KMS-11 (cell line): Measurements from ENCODE around the gene SLC19A1.

Experiments used
- H2AFZ ChIP-seq: fragments of 200-600 bp; sonication (generic); 2 replicates; pipeline ENCODE4 v1.6.1; 2016; ENCODE audit warnings: antibody characterized with exemption, mixed run types, low read depth
- H3K27ac ChIP-seq: fragments of 200-600 bp; sonication (generic); 2 replicates; pipeline ENCODE4 v1.6.1; 2016; ENCODE audit warnings: mild to moderate bottlenecking, mixed run types
- H3K27me3 ChIP-seq: fragments of 200-600 bp; sonication (generic); 2 replicates; pipeline ENCODE4 v1.6.1; 2017; ENCODE audit warnings: mild to moderate bottlenecking, low read depth, mixed run types, moderate library complexity; ENCODE audit not compliant: insufficient read depth
- H3K36me3 ChIP-seq: fragments of 200-600 bp; sonication (generic); 2 replicates; pipeline ENCODE4 v1.6.1; 2017; ENCODE audit warnings: mild to moderate bottlenecking, mixed run types; ENCODE audit not compliant: insufficient read depth
- H3K4me1 ChIP-seq: fragments of 200-600 bp; sonication (generic); 2 replicates; pipeline ENCODE4 v1.6.1; 2016; ENCODE audit warnings: mild to moderate bottlenecking, low read depth, mixed run types; ENCODE audit not compliant: poor library complexity, severe bottlenecking
- H3K4me2 ChIP-seq: fragments of 200-600 bp; sonication (generic); 2 replicates; pipeline ENCODE4 v1.7.0; 2016; ENCODE audit warnings: mild to moderate bottlenecking, mixed run types
- H3K4me3 ChIP-seq: fragments of 200-600 bp; sonication (generic); IDR thresholded peaks from 2 replicates; pipeline ENCODE4 v1.6.1; 2017; ENCODE audit warnings: low read depth, low read length, mixed read lengths; ENCODE audit not compliant: insufficient read depth
- H3K79me2 ChIP-seq: fragments of 200-600 bp; sonication (generic); 2 replicates; pipeline ENCODE4 v1.6.1; 2016; ENCODE audit warnings: low read depth, mixed run types; ENCODE audit not compliant: insufficient read depth
- H3K9ac ChIP-seq: fragments of 200-600 bp; sonication (generic); 2 replicates; pipeline ENCODE4 v1.6.1; 2016; ENCODE audit warnings: mild to moderate bottlenecking, mixed run types
- H4K20me1 ChIP-seq: fragments of 200-600 bp; sonication (generic); 2 replicates; pipeline ENCODE4 v1.6.1; 2016; ENCODE audit warnings: mild to moderate bottlenecking, mixed run types; ENCODE audit not compliant: insufficient read depth
- TF ChIP-seq, protein P1 (sequence below): fragments of 200-600 bp; sonication (generic); conservative IDR thresholded peaks from 2 replicates; pipeline ENCODE4 v1.6.1; 2017; ENCODE audit warnings: low read depth, mild to moderate bottlenecking, antibody characterized with exemption, low read length, moderate library complexity, mixed read lengths

Gene SLC19A1

DNA sequence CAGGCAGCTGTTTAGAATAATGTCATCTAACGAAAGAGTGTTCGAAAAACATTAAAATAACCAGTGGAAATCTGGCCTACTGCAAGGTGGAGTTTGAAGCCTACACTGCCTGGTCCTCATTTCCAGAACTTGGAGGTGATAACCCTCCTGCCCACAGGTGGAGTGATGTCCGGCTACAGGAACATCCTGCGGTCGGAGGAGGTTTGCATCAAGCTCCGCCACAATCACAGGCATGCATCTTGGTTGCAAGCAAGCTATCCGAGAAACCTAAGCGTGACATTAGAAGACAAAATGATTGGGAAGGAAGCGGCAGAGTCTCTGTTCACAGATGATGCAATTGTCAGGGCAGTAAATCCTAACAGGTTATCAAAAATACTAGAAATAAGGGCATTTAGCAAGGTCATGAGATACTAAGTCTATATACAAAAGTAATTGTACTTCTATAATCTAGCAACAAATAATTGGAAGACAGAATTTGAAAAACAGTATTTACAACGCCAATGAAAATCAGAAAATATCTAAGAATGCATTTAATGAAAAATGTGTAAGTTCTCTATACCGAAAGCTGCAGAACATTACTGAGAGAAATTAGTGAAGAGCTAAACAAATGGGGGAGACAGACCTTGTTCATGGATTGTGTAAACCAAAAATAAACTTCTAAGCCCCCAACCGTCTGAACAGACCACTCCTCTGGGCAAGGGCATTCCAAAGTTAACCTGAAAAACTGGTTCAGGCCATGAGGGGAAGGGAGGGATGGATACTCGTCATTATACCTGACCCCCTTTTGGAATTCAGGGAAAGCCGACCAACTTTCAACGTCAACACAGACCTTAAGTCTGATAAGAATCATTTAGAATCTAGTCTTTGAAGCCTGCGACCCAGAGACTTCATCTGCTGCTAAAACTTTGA lies 4.7 kb upstream of the SLC19A1 start:
- Histone ChIP-seq H3K4me2 (no peak overlapping the region), H4K20me1 (no peaks in the 10 kb centered on the region), H3K4me1 (peaks cover 6% of the 10 kb centered on the region), H3K27ac (no peak overlapping the region), H3K4me3 (no peak overlapping the region), H3K9ac (no peak overlapping the region), H3K27me3 (peaks cover 35% of the 10 kb centered on the region; the same call in 1 of the 2 replicates), H2AFZ (no peak overlapping the region), H3K36me3 (no peaks in the 10 kb centered on the region), H3K79me2 (no peaks in the 10 kb centered on the region)
- TF ChIP-seq, protein P1, sequence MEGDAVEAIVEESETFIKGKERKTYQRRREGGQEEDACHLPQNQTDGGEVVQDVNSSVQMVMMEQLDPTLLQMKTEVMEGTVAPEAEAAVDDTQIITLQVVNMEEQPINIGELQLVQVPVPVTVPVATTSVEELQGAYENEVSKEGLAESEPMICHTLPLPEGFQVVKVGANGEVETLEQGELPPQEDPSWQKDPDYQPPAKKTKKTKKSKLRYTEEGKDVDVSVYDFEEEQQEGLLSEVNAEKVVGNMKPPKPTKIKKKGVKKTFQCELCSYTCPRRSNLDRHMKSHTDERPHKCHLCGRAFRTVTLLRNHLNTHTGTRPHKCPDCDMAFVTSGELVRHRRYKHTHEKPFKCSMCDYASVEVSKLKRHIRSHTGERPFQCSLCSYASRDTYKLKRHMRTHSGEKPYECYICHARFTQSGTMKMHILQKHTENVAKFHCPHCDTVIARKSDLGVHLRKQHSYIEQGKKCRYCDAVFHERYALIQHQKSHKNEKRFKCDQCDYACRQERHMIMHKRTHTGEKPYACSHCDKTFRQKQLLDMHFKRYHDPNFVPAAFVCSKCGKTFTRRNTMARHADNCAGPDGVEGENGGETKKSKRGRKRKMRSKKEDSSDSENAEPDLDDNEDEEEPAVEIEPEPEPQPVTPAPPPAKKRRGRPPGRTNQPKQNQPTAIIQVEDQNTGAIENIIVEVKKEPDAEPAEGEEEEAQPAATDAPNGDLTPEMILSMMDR, result no peak

DNA sequence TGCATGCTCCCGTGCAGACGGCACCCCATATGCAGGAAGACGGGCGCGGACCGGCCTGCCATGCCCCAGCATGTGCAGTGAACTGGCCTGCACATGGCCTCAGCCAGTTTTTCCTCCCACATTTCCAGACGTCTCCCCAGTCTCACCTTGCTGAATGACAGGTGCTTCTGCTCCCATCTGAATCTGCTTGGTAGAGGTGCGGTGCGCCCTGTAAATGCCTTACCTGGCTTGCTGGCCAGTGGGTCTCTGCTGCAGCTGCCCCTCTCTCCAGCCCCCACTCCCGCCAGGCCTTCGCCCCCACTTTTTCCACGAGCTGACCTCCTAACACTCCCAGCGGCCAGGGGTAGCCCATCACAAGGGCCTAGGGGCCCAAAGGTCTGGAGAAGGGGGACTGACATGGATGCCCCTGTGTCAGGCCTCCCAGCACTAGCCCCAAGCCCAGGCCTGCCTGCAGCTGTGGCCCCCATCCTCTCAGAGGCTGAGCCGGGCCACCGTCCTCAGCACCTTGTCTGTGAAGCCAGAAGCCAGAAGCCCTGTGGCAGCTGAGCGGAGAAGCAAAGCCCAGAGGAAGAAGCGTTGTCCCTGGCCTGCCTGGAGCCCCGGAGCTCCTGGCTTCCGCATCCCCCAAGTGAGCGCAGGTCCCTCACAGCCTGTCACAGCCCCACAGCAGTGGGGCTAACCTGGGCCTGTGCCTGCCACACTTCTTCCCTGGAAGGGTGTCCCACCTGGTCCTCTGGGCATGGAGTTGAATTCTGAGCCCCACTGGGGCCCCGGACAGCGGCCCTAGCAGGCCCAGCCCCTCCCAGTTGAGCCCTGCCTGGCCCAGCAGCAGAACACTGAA lies 3.7 kb upstream of the SLC19A1 start:
- peaks cover 6% of the 10 kb centered on the region for H3K4me1 ChIP-seq
- no peak overlapping the region for H3K4me2 ChIP-seq
- no peak overlapping the region for H3K27ac ChIP-seq
- H4K20me1 ChIP-seq, result no peaks in the 10 kb centered on the region
- H3K36me3 ChIP-seq, result no peaks in the 10 kb centered on the region
- H3K9ac ChIP-seq, result no peak overlapping the region
- peaks cover 25% of the 10 kb centered on the region; the same call in 1 of the 2 replicates for H3K27me3 ChIP-seq
- H3K79me2 ChIP-seq, result peaks cover 7% of the 10 kb centered on the region
- no peak overlapping the region for H2AFZ ChIP-seq
- TF ChIP-seq, protein P1, result no peak
- no peak overlapping the region for H3K4me3 ChIP-seq

DNA sequence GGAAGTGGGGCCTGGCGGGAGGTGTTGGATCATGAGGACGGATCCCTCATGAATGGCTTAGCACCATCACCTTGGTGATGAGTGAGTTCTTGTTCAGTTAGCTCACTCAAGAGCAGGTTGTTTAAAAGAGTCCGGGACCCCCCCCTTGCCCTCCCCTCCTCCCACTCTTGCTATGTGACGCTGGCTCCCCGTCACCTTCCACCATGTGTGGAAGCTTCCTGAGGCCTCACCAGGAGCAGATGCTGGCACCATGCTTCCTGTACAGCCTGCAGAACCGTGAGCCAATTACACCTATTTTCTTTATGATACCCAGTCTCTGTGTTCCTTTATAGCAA lies 3.0 kb upstream of the SLC19A1 start:
- TF ChIP-seq, protein P1, result no peak
- peaks cover 24% of the 10 kb centered on the region; the same call in 1 of the 2 replicates for H3K27me3 ChIP-seq
- H3K79me2 ChIP-seq, result peaks cover 14% of the 10 kb centered on the region
- H3K4me3 ChIP-seq, result no peak overlapping the region
- H3K36me3 ChIP-seq, result no peaks in the 10 kb centered on the region
- H3K9ac ChIP-seq, result no peak overlapping the region
- peaks cover 2% of the 10 kb centered on the region for H3K4me1 ChIP-seq
- H4K20me1 ChIP-seq, result no peaks in the 10 kb centered on the region
- no peak overlapping the region for H3K4me2 ChIP-seq
- no peak overlapping the region for H3K27ac ChIP-seq
- H2AFZ ChIP-seq, result no peak overlapping the region

DNA sequence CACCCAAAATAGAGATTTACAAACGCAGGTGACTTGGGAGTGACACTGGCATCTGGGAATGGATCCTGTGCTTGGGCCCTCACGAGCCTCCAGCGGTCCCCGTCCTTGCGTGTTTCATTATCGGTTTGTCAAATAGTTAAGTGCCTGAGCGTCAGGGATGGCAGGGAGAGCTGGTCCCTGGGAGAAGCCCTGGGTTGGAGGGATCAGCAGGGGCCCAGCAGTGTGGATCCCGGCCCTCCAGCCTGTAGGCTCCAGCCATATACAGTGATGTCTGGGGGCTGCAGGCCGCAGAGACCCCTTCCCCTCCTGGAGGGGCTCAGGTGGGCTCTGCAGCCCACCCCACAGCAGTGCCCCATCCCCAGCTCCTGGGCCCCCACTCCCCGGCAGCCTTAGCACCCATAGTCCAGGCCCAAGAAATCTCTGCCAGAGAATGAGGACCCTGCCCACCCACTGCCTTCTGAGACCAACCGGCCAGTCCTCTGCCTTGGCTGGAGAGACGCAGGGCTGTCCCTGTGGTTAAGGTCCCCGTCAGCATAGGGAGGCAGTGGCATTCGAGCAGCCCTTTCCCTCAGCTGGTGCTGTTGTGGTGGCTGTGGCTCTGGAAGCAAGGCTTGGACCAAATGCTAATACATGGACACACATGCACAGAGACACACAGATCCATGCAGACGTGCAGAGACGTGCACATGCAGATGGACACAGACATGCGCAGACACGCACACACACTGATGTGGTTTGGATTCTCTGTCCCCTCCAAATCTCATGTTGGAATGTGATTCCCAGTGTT lies 2.4 kb upstream of the SLC19A1 start:
- H2AFZ ChIP-seq, result no peak overlapping the region
- H3K4me3 ChIP-seq, result no peak overlapping the region
- H3K27ac ChIP-seq, result no peak overlapping the region
- no peak overlapping the region for H3K9ac ChIP-seq
- H3K4me1 ChIP-seq, result no peaks in the 10 kb centered on the region
- no peak overlapping the region for H3K4me2 ChIP-seq
- H4K20me1 ChIP-seq, result no peaks in the 10 kb centered on the region
- no peaks in the 10 kb centered on the region for H3K36me3 ChIP-seq
- TF ChIP-seq, protein P1, result no peak
- peaks cover 20% of the 10 kb centered on the region for H3K79me2 ChIP-seq
- peaks cover 24% of the 10 kb centered on the region; the same call in 1 of the 2 replicates for H3K27me3 ChIP-seq
